Liver (tissue), 9 donors: ENCODE data around the gene SLC2A9. TPM values are rescaled to one million over a fixed set of nuclear protein-coding genes. Genes with fewer than 3 reads are reported as not detected.

ENCODE experiments used
- DNase-seq: peaks from one replicate; pipeline ENCODE4 v3.0.0-alpha.2; 2017; ENCODE audit warnings: low spot score
- H3K27ac ChIP-seq, 2 donors: one replicate each; pipeline ENCODE4 v1.7.0; 2013; ENCODE audit warnings: inconsistent platforms in 2 of 2, low read length in 2 of 2, control low read depth in 1 of 2, low read depth in 1 of 2, mild to moderate bottlenecking in 1 of 2
- H3K27me3 ChIP-seq, 4 donors: one replicate each; pipeline versions ENCODE4 v1.6.1 to v1.7.0; 2013; ENCODE audit warnings: low read length in 3 of 4, inconsistent platforms in 1 of 4, mild to moderate bottlenecking in 1 of 4, moderate library complexity in 1 of 4; ENCODE audit not compliant: control insufficient read depth in 4 of 4, insufficient read depth in 4 of 4
- H3K36me3 ChIP-seq, 4 donors: one replicate each; pipeline versions ENCODE4 v1.6.1 to v1.7.0; 2013; ENCODE audit warnings: low read length in 3 of 4, mild to moderate bottlenecking in 3 of 4, low read depth in 1 of 4, moderate library complexity in 1 of 4; ENCODE audit not compliant: control insufficient read depth in 4 of 4, insufficient read depth in 3 of 4
- H3K4me1 ChIP-seq, 4 donors: one replicate each; pipeline versions ENCODE4 v1.6.1 to v1.7.0; 2013; ENCODE audit warnings: low read length in 3 of 4, mild to moderate bottlenecking in 3 of 4, moderate library complexity in 1 of 4; ENCODE audit not compliant: control insufficient read depth in 4 of 4, insufficient read depth in 4 of 4
- H3K4me3 ChIP-seq, 3 donors: one replicate each; pipeline versions ENCODE4 v1.6.1 to v1.7.0; 2013; ENCODE audit warnings: low read length in 3 of 3, control low read depth in 1 of 3, low read depth in 1 of 3, mild to moderate bottlenecking in 1 of 3
- H3K9ac ChIP-seq, 2 donors: one replicate each; pipeline ENCODE4 v1.7.0; 2013; ENCODE audit warnings: low read length in 2 of 2, mild to moderate bottlenecking in 2 of 2, moderate library complexity in 2 of 2, control low read depth in 1 of 2, low read depth in 1 of 2
- H3K9me3 ChIP-seq, 4 donors: one replicate each; pipeline versions ENCODE4 v1.6.1 to v1.7.0; 2013; ENCODE audit warnings: low read length in 3 of 4; ENCODE audit not compliant: control insufficient read depth in 4 of 4
- ATF3 ChIP-seq: IDR thresholded peaks from 2 replicates; pipeline ENCODE4 v1.6.1; 2016; ENCODE audit warnings: antibody characterized with exemption
- CTCF ChIP-seq: fragments of 150-350 bp; IDR thresholded peaks from 2 replicates; pipeline ENCODE4 v1.5.1; 2017; ENCODE audit warnings: improper control_type of control experiment, low read depth, low read length; ENCODE audit not compliant: missing input control
- EGR1 ChIP-seq, 2 donors: IDR thresholded peaks; 2 replicates each; pipeline ENCODE4 v1.6.1; 2016 to 2018; ENCODE audit warnings: antibody characterized with exemption in 2 of 2, low read depth in 2 of 2
- FOXA1 ChIP-seq: IDR thresholded peaks from 2 replicates; pipeline ENCODE4 v1.6.1; 2016; ENCODE audit warnings: antibody characterized with exemption
- FOXA2 ChIP-seq: IDR thresholded peaks from 2 replicates; pipeline ENCODE4 v1.6.1; 2016; ENCODE audit warnings: antibody characterized with exemption
- GABPA ChIP-seq, 2 donors: IDR thresholded peaks in 1 of 2; conservative IDR thresholded peaks in 1 of 2; 2 replicates each; pipeline ENCODE4 v1.6.1; 2016; ENCODE audit warnings: antibody characterized with exemption in 2 of 2, mild to moderate bottlenecking in 1 of 2, moderate library complexity in 1 of 2
- HNF4A ChIP-seq, 2 donors: conservative IDR thresholded peaks; 2 replicates each; pipeline ENCODE4 v1.6.1; 2016; ENCODE audit warnings: antibody characterized with exemption in 2 of 2, mild to moderate bottlenecking in 2 of 2
- HNF4G ChIP-seq: IDR thresholded peaks from 2 replicates; pipeline ENCODE4 v1.6.1; 2016; ENCODE audit warnings: antibody characterized with exemption
- JUND ChIP-seq, 2 donors: IDR thresholded peaks; 2 replicates each; pipeline ENCODE4 v1.6.1; 2016; ENCODE audit warnings: antibody characterized with exemption in 2 of 2
- NR2F2 ChIP-seq: IDR thresholded peaks from 2 replicates; pipeline ENCODE4 v1.6.1; 2016; ENCODE audit warnings: antibody characterized with exemption
- RAD21 ChIP-seq, 2 donors: IDR thresholded peaks; 2 replicates each; pipeline ENCODE4 v1.6.1; 2016; ENCODE audit warnings: antibody characterized with exemption in 2 of 2, mild to moderate bottlenecking in 2 of 2
- RXRA ChIP-seq, 2 donors: IDR thresholded peaks; 2 replicates each; pipeline ENCODE4 v1.6.1; 2017 to 2018; ENCODE audit warnings: antibody characterized with exemption in 2 of 2, mild to moderate bottlenecking in 1 of 2
- SP1 ChIP-seq: IDR thresholded peaks from 2 replicates; pipeline ENCODE4 v1.6.1; 2018; ENCODE audit warnings: antibody characterized with exemption, mild to moderate bottlenecking
- TAF1 ChIP-seq: conservative IDR thresholded peaks from 2 replicates; pipeline ENCODE4 v1.6.1; 2016; ENCODE audit warnings: antibody characterized with exemption, mild to moderate bottlenecking
- YY1 ChIP-seq: IDR thresholded peaks from 2 replicates; pipeline ENCODE4 v1.6.1; 2016; ENCODE audit warnings: antibody characterized with exemption, mild to moderate bottlenecking
- WGBS: extraction: QIAGEN DNeasy Blood & Tissue Kit; methylation state at CpG from one replicate; pipeline ENCODE4 v1.1.7; 2013; 5-methylcytosine and 5-hydroxymethylcytosine counted together
- polyA plus RNA-seq, 2 donors: library from polyadenylated mRNA; stranded (reverse) in 1 of 2; unstranded in 1 of 2; fragments of 200-250 nt in 1 of 2; fragments of >200 nt in 1 of 2; fragmentation: Nextera tagmentation in 1 of 2; extraction: Ambion mirVana in 1 of 2; gene quantifications; one replicate each; pipeline versions ENCODE4 v1.2.1 to v1.2.3, GENCODE V29; 2013 to 2015
- total RNA-seq, 2 donors: library from RNA; depleted of rRNA; stranded (reverse); fragments of >200 nt; gene quantifications; one replicate each; pipeline ENCODE4 v1.2.3, GENCODE V29; 2014
- donor health status: healthy.
- donor health status: healthy.
- donor health status: healthy.
- donor health status: healthy.
- donor health status: healthy.

Gene SLC2A9
- total and polyA plus RNA-seq, 4 donors = 6.2 to 49.0 (median 21.6) TPM

GRCh38 chr4:10017037-10017893 lies 4.0 kb downstream of the SLC2A9 start (continued):
- TF ChIP-seq FOXA2 (peak; percentile 83), RAD21 (IDR thresholded peaks at IDR 0.05) (peak; percentile 44 to 66), RXRA (IDR thresholded peaks at IDR 0.05) (peak; percentile 96 to 99), YY1 (peak; percentile 95), HNF4G (peak; percentile 97), CTCF (peak; percentile 32), SP1 (peak; percentile 98), FOXA1 (peak; percentile 56), ATF3 (peak; percentile 92)

GRCh38 chr4:10016169-10016568 lies 5.1 kb downstream of the SLC2A9 start:
- no peak overlapping the region for H3K4me3 ChIP-seq
- peaks cover 15 to 60% (median 35%) of the 10 kb centered on the region in 4 donors for H3K4me1 ChIP-seq
- no peaks in the 10 kb centered on the region for H3K36me3 ChIP-seq
- 74% methylated on average over 6 of the region's 6 CpGs for WGBS
- H3K27ac ChIP-seq = no peak overlapping the region
- H3K9me3 ChIP-seq = no peaks in the 10 kb centered on the region
- DNase-seq = no peak
- no peaks in the 10 kb centered on the region for H3K27me3 ChIP-seq
- TF ChIP-seq EGR1 (IDR thresholded peaks at IDR 0.05; ENCODE audit: low read depth in 2 of 2) (no peak), HNF4A (conservative IDR thresholded peaks at IDR 0.05) (no peak), TAF1 (no peak)
- no peak overlapping the region for H3K9ac ChIP-seq

GRCh38 chr4:10015140-10015753 lies 6.0 kb downstream of the SLC2A9 start:
- Histone ChIP-seq H3K9me3 (no peaks in the 10 kb centered on the region), H3K9ac (no peak overlapping the region), H3K27ac (no peak overlapping the region), H3K36me3 (no peaks in the 10 kb centered on the region), H3K4me1 (peaks cover 15 to 51% (median 29%) of the 10 kb centered on the region in 4 donors), H3K27me3 (no peaks in the 10 kb centered on the region), H3K4me3 (no peak overlapping the region)
- 53% methylated on average over 7 of the region's 7 CpGs for WGBS
- no peak for DNase-seq
- TF ChIP-seq RXRA (IDR thresholded peaks at IDR 0.05) = peak in 1 of 2 donors; percentile 30
- no peak for TF ChIP-seq JUND (IDR thresholded peaks at IDR 0.05)
- TF ChIP-seq HNF4A (conservative IDR thresholded peaks at IDR 0.05) = peak in 1 of 2 donors; percentile 43
- TF ChIP-seq RAD21 (IDR thresholded peaks at IDR 0.05) = peak; percentile 83 to 84
- no peak for TF ChIP-seq SP1
- peak; percentile 65 for TF ChIP-seq CTCF
- no peak for TF ChIP-seq GABPA (IDR thresholded peaks at IDR 0.05 in 1 of 2, conservative IDR thresholded peaks at IDR 0.05 in 1 of 2)
- no peak for TF ChIP-seq FOXA2
- no peak for TF ChIP-seq NR2F2
